B cell (primary cell): Measurements from ENCODE around the gene UMODL1. TPM values are rescaled to one million over a fixed set of nuclear protein-coding genes. Genes with fewer than 3 reads are reported as not detected.
A peak's percentile ranks its signal among the peaks of the same experiment; 100 is the strongest.

Experiments
- ATAC-seq: fragments of 200-7000 bp; cut with Tn5 transposase; one replicate; pipeline ENCODE4 v1.10.0; 2021; ENCODE audit warnings: low read depth, mild to moderate bottlenecking, moderate number of reproducible peaks, moderate library complexity
- CTCF ChIA-PET: fragments of 350-600 bp; sonication (Branson Sonifier 250); formaldehyde crosslinking; loops from one replicate; lab custom pipeline; 2021; ENCODE audit warnings: antibody characterized with exemption, inconsistent platforms; lab: Charles Lee
- POLR2A ChIA-PET: fragments of 350-600 bp; sonication (Branson Sonifier 250); formaldehyde crosslinking; loops from one replicate; lab custom pipeline; 2021; ENCODE audit warnings: antibody characterized with exemption; lab: Charles Lee
- DNase-seq: peaks from one replicate; pipeline ENCODE4 v3.0.0; 2013
- H2AFZ ChIP-seq: 2 replicates; pipeline ENCODE4 v1.6.1; 2012; ENCODE audit warnings: mild to moderate bottlenecking, low read depth, low read length; ENCODE audit not compliant: insufficient read depth, poor library complexity, severe bottlenecking
- H3K27ac ChIP-seq, 2 donors: 1 replicate in 1 of 2; 2 replicates in 1 of 2; pipeline ENCODE4 v1.5.1; 2012 to 2013; ENCODE audit warnings: low read length in 2 of 2, mild to moderate bottlenecking in 2 of 2, moderate library complexity in 1 of 2
- H3K27me3 ChIP-seq, 4 experiments: fragments of 200-600 bp in 1 of 4; sonication (generic) in 1 of 4; replicated peaks in 1 of 4; 1 replicate in 2 of 4; 2 replicates in 2 of 4; pipeline versions ENCODE4 v1.6.1 to v1.7.0; 2013 to 2016; ENCODE audit warnings: low read length in 3 of 4, mild to moderate bottlenecking in 2 of 4, mixed read lengths in 1 of 4, moderate library complexity in 1 of 4; ENCODE audit not compliant: insufficient read depth in 4 of 4, control insufficient read depth in 3 of 4; ENCODE audit errors: control extremely low read depth in 1 of 4
- H3K36me3 ChIP-seq, 2 experiments: replicated peaks in 1 of 2; 1 replicate in 1 of 2; 2 replicates in 1 of 2; pipeline versions ENCODE4 v1.6.1 to v1.7.1; 2013; ENCODE audit warnings: low read length in 1 of 2; ENCODE audit not compliant: insufficient read depth in 2 of 2, control insufficient read depth in 1 of 2; ENCODE audit errors: control extremely low read depth in 1 of 2, extremely low read depth in 1 of 2
- H3K4me1 ChIP-seq, 2 donors: fragments of 200-600 bp in 1 of 2; sonication (generic) in 1 of 2; 1 replicate in 1 of 2; 2 replicates in 1 of 2; pipeline versions ENCODE4 v1.5.1 to v1.6.1; 2013 to 2017; ENCODE audit warnings: low read length in 2 of 2; ENCODE audit not compliant: control insufficient read depth in 2 of 2, insufficient read depth in 2 of 2
- H3K4me2 ChIP-seq: replicated peaks from 2 replicates; pipeline ENCODE3; 2012; ENCODE audit warnings: mild to moderate bottlenecking, low read depth, low read length; ENCODE audit not compliant: poor library complexity, severe bottlenecking
- H3K4me3 ChIP-seq, 5 experiments: fragments of 200-600 bp in 1 of 5; sonication (generic) in 1 of 5; 1 replicate in 3 of 5; 2 replicates in 2 of 5; pipeline versions ENCODE4 v1.5.1 to v1.7.0; 2011 to 2016; ENCODE audit warnings: low read length in 4 of 5, mild to moderate bottlenecking in 4 of 5, low read depth in 2 of 5, control low read depth in 1 of 5, moderate library complexity in 1 of 5; ENCODE audit not compliant: insufficient read depth in 1 of 5; ENCODE audit errors: control extremely low read depth in 1 of 5, extremely low read depth in 1 of 5
- H3K79me2 ChIP-seq: fragments of 200-600 bp; sonication (generic); one replicate; pipeline ENCODE4 v1.6.0; 2016; ENCODE audit warnings: low read length; ENCODE audit not compliant: control insufficient read depth, insufficient read depth
- H3K9ac ChIP-seq: fragments of 200-600 bp; sonication (generic); 2 replicates; pipeline ENCODE4 v1.6.1; 2017; ENCODE audit warnings: mild to moderate bottlenecking, low read length, moderate library complexity
- H3K9me3 ChIP-seq, 3 donors: one replicate each; pipeline versions ENCODE4 v1.6.1 to v1.7.1; 2013; ENCODE audit warnings: low read length in 2 of 3; ENCODE audit not compliant: control insufficient read depth in 2 of 3, insufficient read depth in 1 of 3; ENCODE audit errors: control extremely low read depth in 1 of 3
- H4K20me1 ChIP-seq: 2 replicates; pipeline ENCODE4 v1.6.0; 2012; ENCODE audit warnings: mild to moderate bottlenecking, low read length; ENCODE audit not compliant: insufficient read depth, control insufficient read depth, poor library complexity, severe bottlenecking
- H3K27ac Mint-ChIP-seq: one replicate; pipeline ENCODE4 v1.8.0; 2021; ENCODE audit warnings: mixed read lengths
- H3K27me3 Mint-ChIP-seq: one replicate; pipeline ENCODE4 v1.8.0; 2021; ENCODE audit warnings: mixed read lengths
- H3K4me1 Mint-ChIP-seq: one replicate; pipeline ENCODE4 v1.8.0; 2021; ENCODE audit warnings: mixed read lengths
- H3K4me3 Mint-ChIP-seq: one replicate; pipeline ENCODE4 v1.8.0; 2021; ENCODE audit warnings: mixed read lengths
- H3K9me3 Mint-ChIP-seq: one replicate; pipeline ENCODE4 v1.8.0; 2022; ENCODE audit warnings: mixed read lengths; ENCODE audit not compliant: insufficient read depth
- CTCF ChIP-seq: fragments of 200-600 bp; IDR thresholded peaks from one replicate; pipeline ENCODE4 v1.8.0; 2022; ENCODE audit warnings: antibody characterized with exemption, mild to moderate bottlenecking
- EZH2 ChIP-seq: IDR thresholded peaks from 2 replicates; pipeline ENCODE4 v1.6.1; 2012; ENCODE audit warnings: borderline replicate concordance, low read depth, mild to moderate bottlenecking, moderate library complexity, low read length; ENCODE audit not compliant: insufficient read depth, poor library complexity, severe bottlenecking
- WGBS: methylation state at CpG from one replicate; pipeline ENCODE4 v1.1.5; 2013; ENCODE audit warnings: missing lambda C conversion rate; ENCODE audit not compliant: insufficient coverage; 5-methylcytosine and 5-hydroxymethylcytosine counted together
- intact Hi-C: fragments of 100-400 bp; cut with micrococcal nuclease; formaldehyde crosslinking; loops from one replicate; pipeline ENCODE4 v1.10.0; 2022
- polyA plus RNA-seq: library from polyadenylated mRNA; depleted of rRNA; stranded (reverse); fragments of >200 nt; gene quantifications from 2 replicates; pipeline ENCODE4 v1.2.3, GENCODE V29; 2012
- total RNA-seq, 2 donors: library from RNA; stranded (reverse); fragments of 120-200 nt in 1 of 2; gene quantifications; 1 replicate in 1 of 2; 2 replicates in 1 of 2; pipeline versions ENCODE4 v1.2.3 to v1.2.4, GENCODE V29; 2013 to 2022

UMODL1 gene
- total and polyA plus RNA-seq, 2 donors (not counting 1 experiment from before 2014, with no cell fraction given) = 0.10 to 0.49 TPM

GRCh38 chr21:42108554-42109340 lies 37.6 kb downstream of the UMODL1 start:
- Mint-ChIP-seq H3K4me1 (peaks cover 38% of the 10 kb centered on the region), H3K9me3 (no peaks in the 10 kb centered on the region), H3K27ac (peak overlapping the region; percentile 56), H3K4me3 (peak overlapping the region; percentile 81), H3K27me3 (peaks cover 5% of the 10 kb centered on the region)
- peaks cover 17 to 22% of the 10 kb centered on the region in 2 donors for H3K4me1 ChIP-seq
- peaks cover 0 to 8% (median 0%) of the 10 kb centered on the region in 4 experiments for H3K27me3 ChIP-seq
- H3K36me3 ChIP-seq = no peaks in the 10 kb centered on the region
- ATAC-seq = peak; percentile 6
- no peak overlapping the region for H3K9ac ChIP-seq
- no peak for TF ChIP-seq EZH2
- TF ChIP-seq CTCF = no peak
- no peaks in the 10 kb centered on the region for H4K20me1 ChIP-seq
- peak overlapping the region; percentile 41 to 50 for H3K27ac ChIP-seq
- POLR2A ChIA-PET = interaction anchor here (0.6 to 2.3 kb wide), 7 partner anchors 9 to 237 kb away, joined by 3 to 11 read pairs (median 4); partner anchors contain the start of gene ZBTB21
- peak overlapping the region in 2 of 5 experiments; percentile 5 to 25 for H3K4me3 ChIP-seq
- peak overlapping the region; percentile 72 for H3K4me2 ChIP-seq
- H2AFZ ChIP-seq = peak overlapping the region; percentile 71
- peaks cover 0 to 2% (median 0%) of the 10 kb centered on the region in 3 donors for H3K9me3 ChIP-seq
- no peak for DNase-seq
- intact Hi-C loops = loop anchor here (1.0 kb wide), 3 partner anchors 44 to 182 kb away; no protein-coding TSS in a partner anchor
- CTCF ChIA-PET = interaction anchor here (0.6 to 5.3 kb wide), 33 partner anchors 8 to 825 kb away, joined by 3 to 71 read pairs (median 5); partner anchors contain the start of genes PRDM15 and ZBTB21
- H3K79me2 ChIP-seq = no peaks in the 10 kb centered on the region
- WGBS = 12% methylated on average over 10 of the region's 26 CpGs
